T follicular helper cell (primary cell): ENCODE measurements around the gene SNTB2.
A peak's percentile ranks its signal among the peaks of the same experiment; 100 is the strongest.

Experiments used
- DNase-seq: peaks from one replicate; pipeline ENCODE4 v3.0.0-alpha.2; 2020; ENCODE audit warnings: low read depth

Gene SNTB2

GRCh38 chr16:69180011-69180338 lies 7.0 kb upstream of the SNTB2 start:
- no peak for DNase-seq

- no peak for DNase-seq
Observed at GRCh38 chr16:69182730-69183416, 4.1 kb upstream of the SNTB2 start.

GRCh38 chr16:69187446-69188235 lies 677 bp downstream of the SNTB2 start:
- peak; percentile 24 for DNase-seq

DNA sequence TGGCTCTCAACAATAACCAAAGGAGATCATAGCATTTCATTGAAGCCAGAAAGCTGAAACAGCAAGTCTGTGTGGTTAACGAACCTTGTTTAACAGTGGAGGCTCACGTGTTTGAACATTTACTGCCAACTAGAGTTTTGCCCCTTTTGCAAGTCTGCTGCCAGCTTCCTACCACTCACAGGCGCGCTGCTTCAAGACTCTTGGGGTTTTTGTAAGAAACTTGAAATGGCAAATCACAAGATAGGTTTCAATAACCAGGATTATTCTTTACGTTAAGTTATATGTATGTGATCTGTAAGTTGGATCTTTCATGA lies 1.2 kb downstream of the SNTB2 start:
- DNase-seq: peak; percentile 7

GRCh38 chr16:69188716-69189115 lies 1.8 kb downstream of the SNTB2 start:
- no peak for DNase-seq

GRCh38 chr16:69190046-69190588 lies 3.2 kb downstream of the SNTB2 start:
- DNase-seq: no peak

DNA sequence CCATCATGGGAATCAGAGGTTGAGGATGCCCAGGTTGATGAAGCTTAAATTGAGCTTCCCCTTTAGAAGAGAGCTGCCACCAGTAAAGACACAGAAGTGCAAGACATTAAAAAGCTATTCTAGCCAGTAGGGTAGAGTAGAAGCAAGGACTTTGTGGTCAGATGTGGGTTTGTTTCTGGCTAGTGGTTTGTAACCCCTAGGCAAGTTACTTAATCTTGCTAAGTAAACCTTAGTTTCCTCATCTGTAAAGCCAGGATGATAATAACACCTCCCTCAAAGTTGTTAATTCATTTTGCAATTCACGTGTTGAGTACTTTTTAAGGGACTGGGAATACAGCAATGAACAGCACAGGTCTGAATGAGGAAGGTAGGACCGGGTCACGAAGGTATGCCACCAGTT lies 3.6 kb downstream of the SNTB2 start:
- DNase-seq: no peak

GRCh38 chr16:69191136-69191535 lies 4.2 kb downstream of the SNTB2 start:
- DNase-seq: no peak

DNA sequence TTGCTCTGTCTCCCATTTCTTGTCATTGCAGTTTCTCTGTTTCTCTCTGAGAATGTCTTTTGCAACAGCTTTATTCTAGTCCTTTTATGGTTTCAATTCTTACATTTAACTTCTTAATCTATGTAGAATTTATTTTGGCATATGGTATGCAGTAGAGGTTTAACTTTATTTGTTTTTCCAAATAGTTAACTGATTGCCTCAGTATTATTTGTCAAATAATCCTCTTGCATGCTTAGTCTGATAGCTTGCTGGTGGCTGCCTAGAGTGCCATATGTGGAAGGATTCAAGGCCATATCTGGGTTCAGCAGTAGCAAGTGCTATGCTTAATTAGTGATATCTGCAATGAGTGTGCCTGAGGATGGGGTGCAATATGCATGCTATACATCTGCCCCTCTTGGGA lies 6.9 kb downstream of the SNTB2 start:
- DNase-seq: no peak

GRCh38 chr16:69194488-69194887 lies 7.5 kb downstream of the SNTB2 start:
- DNase-seq: no peak

GRCh38 chr16:69195369-69196029 lies 8.5 kb downstream of the SNTB2 start:
- DNase-seq: no peak

- DNase-seq: no peak
Observed at GRCh38 chr16:69197573-69197972, 10.6 kb downstream of the SNTB2 start.

GRCh38 chr16:69199382-69199781 lies 12.4 kb downstream of the SNTB2 start:
- no peak for DNase-seq

GRCh38 chr16:69201291-69201690 lies 14.3 kb downstream of the SNTB2 start:
- no peak for DNase-seq

- no peak for DNase-seq
Observed at GRCh38 chr16:69201787-69202186, 14.8 kb downstream of the SNTB2 start.

- no peak for DNase-seq
Observed at GRCh38 chr16:69204172-69204571, 17.2 kb downstream of the SNTB2 start.

DNA sequence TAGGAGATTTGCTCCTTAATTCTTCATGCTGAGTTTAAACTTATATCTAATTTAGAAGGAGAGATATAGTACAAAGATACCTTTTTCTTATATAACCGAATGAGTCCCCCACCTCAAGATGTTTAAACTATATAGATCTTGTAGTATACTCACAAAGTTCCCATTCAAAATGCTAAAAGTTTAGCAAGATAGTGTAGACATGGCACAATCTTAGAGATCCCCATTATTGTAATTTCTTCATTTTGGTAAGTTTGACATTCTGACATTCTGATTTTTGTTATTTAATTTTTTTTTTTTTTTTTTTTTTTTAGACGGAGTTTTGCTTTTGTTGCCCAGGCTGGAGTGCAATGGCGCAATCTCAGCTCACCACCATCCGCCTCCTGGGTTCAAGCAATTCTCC lies 22.8 kb downstream of the SNTB2 start:
- DNase-seq: no peak

DNA sequence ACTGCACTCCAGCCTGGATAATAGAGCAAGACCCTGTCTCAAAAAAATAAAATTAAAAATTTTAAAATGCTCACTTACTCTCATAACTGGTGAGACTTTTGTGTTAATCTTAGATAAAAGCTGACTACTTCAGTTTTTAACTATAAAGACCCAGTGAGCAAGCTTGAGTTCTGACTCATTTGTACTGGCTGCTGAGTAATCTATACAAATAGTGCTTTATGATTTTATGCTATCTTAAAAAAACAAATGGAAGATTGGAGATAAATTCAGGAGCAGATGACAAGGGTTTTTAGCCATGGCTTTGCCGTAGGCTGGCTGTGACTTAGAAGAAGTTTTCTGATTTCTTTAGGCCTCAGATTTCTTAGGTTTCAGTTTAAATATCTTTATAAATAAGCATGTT lies 30.5 kb downstream of the SNTB2 start:
- no peak for DNase-seq

DNA sequence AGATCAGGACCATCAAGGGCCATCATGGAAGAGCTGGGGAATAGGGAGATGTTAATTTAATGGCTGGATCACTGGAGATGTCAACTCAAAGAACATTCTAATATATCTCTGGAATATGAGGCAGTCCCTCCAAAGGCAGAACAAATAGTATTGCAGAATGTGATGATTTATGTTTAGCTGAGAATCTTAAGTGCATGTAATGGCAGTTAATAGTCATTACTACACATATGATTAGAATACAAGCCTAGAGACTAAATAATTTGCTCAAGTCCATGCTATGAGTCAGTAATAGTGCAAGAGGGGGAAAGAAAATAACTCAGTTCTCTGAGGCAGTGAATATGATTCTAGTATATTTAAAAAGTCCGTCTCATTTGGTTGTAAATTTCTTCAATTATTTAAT lies 32.3 kb downstream of the SNTB2 start:
- no peak for DNase-seq

DNA sequence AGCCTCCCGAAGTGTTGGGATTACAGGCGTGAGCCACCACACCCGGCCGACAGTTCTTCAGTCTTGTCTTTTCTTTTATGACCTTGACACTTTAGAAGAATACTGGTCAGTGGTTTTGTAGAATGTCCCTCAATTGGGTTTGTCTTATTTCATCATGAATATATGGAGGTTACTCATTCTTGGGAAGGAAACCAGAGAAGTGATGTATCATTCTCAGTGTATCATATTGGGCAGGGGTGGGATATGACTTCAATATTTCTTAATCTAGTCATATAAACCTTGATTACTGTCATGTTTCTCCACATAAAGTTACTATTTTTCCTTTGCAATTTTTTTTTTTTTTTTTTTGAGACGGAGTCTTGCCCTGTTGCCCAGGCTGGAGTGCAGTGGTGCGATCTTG lies 36.9 kb downstream of the SNTB2 start:
- no peak for DNase-seq

DNA sequence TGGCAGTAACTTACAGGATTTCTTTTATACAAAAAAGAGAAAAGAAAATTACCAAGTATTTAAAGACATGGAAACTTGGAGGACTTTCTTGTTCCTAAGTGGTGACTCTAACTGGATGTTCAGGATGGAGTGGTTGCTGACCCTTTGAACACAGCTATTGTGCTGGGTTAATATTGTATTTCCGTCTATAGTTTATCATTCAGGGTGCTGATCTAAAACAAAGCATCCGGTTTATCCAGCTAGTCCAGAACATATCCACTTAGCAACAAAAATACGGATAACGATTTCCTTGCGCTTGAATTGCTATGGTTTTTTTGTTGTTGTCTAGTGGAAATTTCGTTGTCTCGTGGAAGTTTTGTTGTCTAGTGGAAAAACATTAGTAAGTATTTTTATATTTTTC lies 38.2 kb downstream of the SNTB2 start:
- no peak for DNase-seq

DNA sequence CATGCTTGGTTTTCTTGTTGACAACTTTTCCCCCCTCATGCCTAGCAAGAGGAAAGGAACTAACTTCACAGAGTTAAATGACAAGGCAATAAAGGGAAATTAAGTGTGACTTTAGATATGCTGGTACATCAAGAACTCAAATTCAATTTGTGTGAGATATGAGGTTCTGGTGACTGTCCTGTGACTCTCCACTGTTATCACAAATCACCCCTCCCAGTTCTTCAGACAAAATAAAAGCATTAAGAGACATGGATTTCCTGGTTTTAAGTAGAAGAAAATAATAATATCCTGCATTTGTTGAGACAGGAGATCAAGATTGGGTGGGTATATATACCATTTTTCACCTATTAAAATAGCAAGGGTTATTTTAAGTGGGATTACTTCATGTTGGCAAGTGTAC lies 46.2 kb downstream of the SNTB2 start:
- no peak for DNase-seq

- DNase-seq: no peak
Observed at GRCh38 chr16:69234460-69234859, 47.5 kb downstream of the SNTB2 start.
